A549 treated with Mapracorat at 1 μM for 4 hours (cell line): ENCODE measurements around the gene IL27RA. TPM values are rescaled to one million over a fixed set of nuclear protein-coding genes. Genes with fewer than 3 reads are reported as not detected.

Experiments
- total RNA-seq: library from RNA; stranded (reverse); fragments of 200-300 nt; extraction: Qiagen RNA extraction; gene quantifications from 5 replicates; pipeline ENCODE4 v1.2.3, GENCODE V29; 2022

IL27RA gene
- total RNA-seq = 7.8 to 10.5 TPM (median 9.7 TPM) in 5 replicates

GRCh38 chr19:14031719-14032480, at the start of gene IL27RA:
Gene IL27RA, plus strand, starts transcription at chr19:14031762. Its CDS starts 111 bp downstream, at chr19:14031873.

GRCh38 chr19:14006085-14006765, 25.3 kb upstream of the IL27RA start, which contains the start of gene RFX1:
Gene RFX1, minus strand, starts transcription at chr19:14006320. Its CDS starts 12,477 bp downstream, at chr19:13993843.

GRCh38 chr19:14027856-14028450, 3.6 kb upstream of the IL27RA start, which contains the start of gene RLN3:
Gene RLN3, plus strand, starts transcription at chr19:14028148. Its CDS starts 57 bp downstream, at chr19:14028205.

GRCh38 chr19:14061751-14062557, 30.4 kb downstream of the IL27RA start, which contains the start of gene PALM3:
Gene PALM3, minus strand, starts transcription at chr19:14062076. Its CDS starts 96 bp downstream, at chr19:14061980.

GRCh38 chr19:14072535-14073260, 41.1 kb downstream of the IL27RA start, which contains the start of gene MISP3:
Gene MISP3, plus strand, starts transcription at chr19:14072786. Its CDS starts 524 bp downstream, at chr19:14073310.

GRCh38 chr19:14085309-14085995, 53.9 kb downstream of the IL27RA start, which contains the start of gene C19orf67:
Gene C19orf67, minus strand, starts transcription at chr19:14085783. Its CDS starts 156 bp downstream, at chr19:14085627.

GRCh38 chr19:14090509-14091080, 59.0 kb downstream of the IL27RA start, which contains the start of gene SAMD1:
Gene SAMD1, minus strand, starts transcription at chr19:14090751.

Other genes with a start within 250 kb of the IL27RA start
- gene ZSWIM4, start 236.3 kb upstream of the IL27RA start, total RNA-seq = 2.9 to 4.5 TPM (median 4.0 TPM) in 5 replicates
- 1.4 to 3.8 TPM (median 2.4 TPM) in 5 replicates for gene NANOS3, start 154.6 kb upstream of the IL27RA start, total RNA-seq
- gene BRME1, start 125.6 kb upstream of the IL27RA start, total RNA-seq = 0.38 to 1.6 TPM (median 0.49 TPM) in 3 of 5 replicates, not detected in the others
- gene CC2D1A, start 125.6 kb upstream of the IL27RA start, total RNA-seq = 6.8 to 10.7 TPM (median 9.5 TPM) in 5 replicates
- gene PODNL1, start 93.3 kb upstream of the IL27RA start, total RNA-seq = 0.62 to 1.8 TPM (median 1.4 TPM) in 5 replicates
- 13.8 to 23.9 TPM (median 22.1 TPM) in 5 replicates for gene DCAF15, start 79.3 kb upstream of the IL27RA start, total RNA-seq
- gene RFX1, start 25.4 kb upstream of the IL27RA start, total RNA-seq = 2.6 to 5.7 TPM (median 5.1 TPM) in 5 replicates
- not detected in 5 replicates for gene RLN3, start 3.6 kb upstream of the IL27RA start, total RNA-seq
- gene PALM3, start 30.3 kb downstream of the IL27RA start, total RNA-seq = 1.8 to 2.8 TPM (median 2.1 TPM) in 5 replicates
- 2.9 to 5.1 TPM (median 4.1 TPM) in 5 replicates for gene MISP3, start 41.0 kb downstream of the IL27RA start, total RNA-seq
- gene C19orf67, start 54.0 kb downstream of the IL27RA start, total RNA-seq = not detected in 5 replicates
- 30.0 to 42.9 TPM (median 39.6 TPM) in 5 replicates for gene SAMD1, start 59.0 kb downstream of the IL27RA start, total RNA-seq
- gene PRKACA, start 86.0 kb downstream of the IL27RA start, total RNA-seq = 28.0 to 35.9 TPM (median 31.8 TPM) in 5 replicates
- gene ASF1B, start 104.8 kb downstream of the IL27RA start, total RNA-seq = 28.3 to 32.4 TPM (median 31.5 TPM) in 5 replicates
- 3.5 to 6.9 TPM (median 5.1 TPM) in 5 replicates for gene ADGRL1, start 174.4 kb downstream of the IL27RA start, total RNA-seq